Right forelimb (tissue), 1 donor: ENCODE results near the gene PTPN2.
A peak's percentile ranks its signal among the peaks of the same experiment; 100 is the strongest.
"Not testable (repeated sequence)": the region's sequence is repeated elsewhere in the genome, so short reads cannot be mapped to it uniquely, and the experiment has no call there.

Source experiments
- DNase-seq: peaks from one replicate; pipeline ENCODE4 v3.0.0-alpha.2; 2018

Gene PTPN2

DNA sequence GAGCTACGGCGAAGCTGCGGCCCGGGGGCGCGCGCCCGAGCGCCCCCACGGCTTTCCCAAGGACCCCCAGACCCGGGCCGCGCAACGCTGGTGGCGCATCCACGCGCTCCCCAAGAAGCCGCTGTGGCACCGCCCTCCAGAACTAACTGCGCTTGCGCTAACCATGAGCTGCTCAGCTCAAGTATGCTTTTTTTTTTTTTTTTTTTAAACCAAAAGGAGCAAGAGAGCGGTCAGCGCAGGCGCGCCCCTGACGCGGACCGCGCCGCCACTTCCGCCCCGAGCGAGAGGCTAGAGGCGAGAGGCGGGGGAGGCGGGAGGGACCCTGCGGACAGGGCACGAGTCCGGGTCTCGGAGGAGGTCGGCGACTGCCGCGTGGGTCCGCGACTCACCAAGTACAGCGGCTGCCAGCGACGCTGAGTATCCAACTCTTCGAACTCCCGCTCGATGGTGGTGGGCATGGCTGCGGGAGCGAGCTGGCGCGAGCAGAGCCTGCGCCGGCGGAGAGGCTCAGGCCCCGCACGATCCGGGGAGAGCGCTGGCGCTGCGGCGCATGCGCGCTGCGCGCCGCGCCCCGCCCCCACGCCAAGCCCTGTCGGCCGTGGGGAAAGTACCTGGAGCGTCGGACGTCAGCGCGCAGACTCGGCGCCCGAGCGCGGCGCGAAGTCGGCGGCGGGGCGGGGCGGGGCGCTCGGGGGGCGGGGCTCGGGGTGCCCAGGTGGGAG, at the start of gene PTPN2:
Gene PTPN2 (minus strand): TSS at position 554 of the 722 bp plus-strand sequence. CDS start 96 bp downstream, at position 458.
- peak; percentile 93 for DNase-seq

GRCh38 chr18:12933327-12933726, 49.3 kb upstream of the PTPN2 start:
- DNase-seq = no peak

GRCh38 chr18:12930908-12931307, 46.9 kb upstream of the PTPN2 start:
- DNase-seq = no peak

GRCh38 chr18:12930376-12930775, 46.3 kb upstream of the PTPN2 start:
- DNase-seq = no peak

DNA sequence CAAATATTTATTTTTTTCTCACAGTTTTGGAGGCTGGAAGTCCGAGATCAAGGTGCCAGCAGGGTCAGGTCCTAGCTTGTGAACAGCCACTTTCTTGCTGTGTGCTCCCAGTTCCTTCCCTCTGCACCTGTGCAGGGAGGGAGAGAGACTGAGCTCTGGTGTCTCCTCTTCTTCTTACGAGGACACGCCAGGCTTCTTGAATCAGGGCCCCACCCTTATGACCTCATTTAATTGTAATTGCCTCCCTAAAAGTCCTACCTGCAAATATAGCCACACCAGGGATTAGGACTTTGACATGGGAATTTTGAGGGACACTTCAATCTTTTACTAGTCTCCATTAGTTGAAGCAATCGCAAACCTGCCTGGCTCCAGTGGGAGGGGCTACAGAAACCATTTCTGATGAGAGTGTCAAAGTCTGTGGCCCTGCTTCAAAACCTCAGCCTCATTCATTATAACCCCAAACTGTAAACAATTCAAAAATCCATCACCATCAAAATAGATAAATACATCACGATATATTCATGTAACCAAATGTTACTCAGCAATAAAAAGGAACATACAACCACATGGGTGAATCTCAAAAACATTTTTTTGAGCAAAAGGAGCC, 45.5 kb upstream of the PTPN2 start:
- no peak for DNase-seq

GRCh38 chr18:12928641-12929040, 44.6 kb upstream of the PTPN2 start:
- no peak for DNase-seq

DNA sequence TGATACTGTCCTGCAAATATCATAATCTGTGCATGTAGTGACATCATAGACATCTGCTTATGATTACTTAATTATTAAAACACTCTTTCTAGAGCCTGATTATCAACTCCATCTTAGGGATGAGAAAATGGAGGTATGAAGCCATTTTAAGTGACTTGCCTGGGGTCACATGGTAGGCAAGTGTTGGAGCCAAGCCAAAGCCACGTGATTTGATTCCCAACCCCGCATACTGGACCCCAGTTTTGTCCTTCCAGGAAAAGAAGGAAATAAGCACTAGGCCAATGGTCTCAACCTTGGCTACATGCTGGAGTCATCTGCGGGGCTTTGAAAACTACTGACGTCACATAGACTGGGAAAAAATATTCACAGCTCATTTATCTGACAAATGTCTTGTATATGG, 44.2 kb upstream of the PTPN2 start:
- DNase-seq = no peak

DNA sequence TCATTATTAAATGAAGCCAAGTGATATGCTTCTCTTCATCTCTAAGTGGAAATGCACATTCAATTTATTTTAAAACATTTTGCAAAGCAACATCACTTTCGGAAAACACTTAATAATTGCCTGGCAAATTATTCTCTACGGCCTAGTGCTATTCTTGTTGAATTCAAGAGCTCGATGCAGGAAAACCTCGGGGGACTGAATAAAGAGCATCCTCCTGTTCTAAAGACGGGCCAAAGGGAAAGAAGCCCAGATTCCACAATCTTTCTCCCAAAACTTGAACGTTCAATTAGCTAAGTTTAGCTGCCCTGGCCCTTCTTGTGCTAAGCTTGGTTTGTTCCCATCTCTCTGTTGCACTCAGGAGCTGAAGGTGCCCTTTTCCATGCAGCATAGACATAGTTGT, 40.6 kb upstream of the PTPN2 start:
- DNase-seq = no peak

GRCh38 chr18:12922266-12922665, 38.2 kb upstream of the PTPN2 start:
- DNase-seq = no peak

DNA sequence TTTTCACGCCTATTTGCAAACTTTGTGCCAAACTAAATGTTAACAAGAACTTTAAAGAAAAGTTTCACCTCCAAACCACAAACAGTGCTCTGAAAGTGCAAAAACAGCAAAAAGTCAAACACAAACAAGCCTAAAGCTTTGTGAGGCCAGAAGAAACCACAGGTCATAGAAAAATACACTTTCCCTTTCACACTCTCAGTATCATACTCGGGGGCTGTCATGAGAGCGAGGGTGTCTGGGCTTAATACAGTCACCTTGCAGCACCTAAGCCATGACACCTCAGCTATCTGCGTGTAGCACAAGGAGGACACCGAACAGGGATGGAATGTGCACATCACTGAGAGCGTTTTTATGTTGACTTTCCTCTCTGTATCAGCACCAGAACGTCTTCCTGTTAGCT, 37.1 kb upstream of the PTPN2 start:
- no peak for DNase-seq

GRCh38 chr18:12911929-12912703, 28.1 kb upstream of the PTPN2 start:
- DNase-seq = no peak

GRCh38 chr18:12911025-12911928, 27.2 kb upstream of the PTPN2 start:
- DNase-seq = peak; percentile 57

DNA sequence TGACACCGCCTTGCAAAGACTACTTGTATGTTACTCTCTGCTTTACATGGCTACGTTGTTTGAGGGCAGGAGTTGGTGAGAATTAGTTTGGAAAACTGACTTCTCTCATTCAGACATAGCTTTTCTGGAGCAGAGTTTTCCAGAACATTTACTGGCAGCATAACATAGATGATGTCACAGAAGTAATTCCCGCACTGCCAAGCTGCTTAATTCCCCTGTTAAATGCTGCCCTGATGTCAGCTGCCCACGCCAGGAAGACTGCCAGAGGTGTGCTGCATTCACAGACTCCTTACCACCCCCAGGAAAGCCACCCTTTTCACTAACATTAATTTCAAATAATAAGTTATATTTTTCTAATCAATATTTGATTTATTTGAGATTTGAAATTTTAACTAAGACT, 24.7 kb upstream of the PTPN2 start:
- no peak for DNase-seq

GRCh38 chr18:12907258-12907925, 23.4 kb upstream of the PTPN2 start:
- no peak for DNase-seq

DNA sequence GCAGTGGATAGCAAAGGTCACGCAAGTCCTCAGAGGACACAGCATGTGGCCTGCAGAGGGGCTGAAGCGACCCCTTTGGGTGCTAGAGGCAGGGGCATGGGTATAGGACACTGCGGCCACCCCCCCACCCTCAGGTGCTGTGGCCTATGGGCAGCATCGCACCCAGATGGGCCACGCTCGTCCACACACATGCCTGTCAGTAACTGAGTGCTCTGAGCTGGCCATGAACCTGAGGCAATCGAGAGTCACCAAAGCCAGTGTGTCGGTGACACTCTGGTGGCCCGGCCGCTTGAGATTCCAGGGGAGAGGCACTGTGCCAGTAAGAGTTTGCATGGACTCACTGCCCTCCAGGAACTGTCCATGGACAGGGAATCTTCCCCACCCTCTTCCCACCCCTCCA, 22.7 kb upstream of the PTPN2 start:
- DNase-seq = no peak

- DNase-seq = no peak
These were observed 22.1 kb upstream of the PTPN2 start for GRCh38 chr18:12906119-12906518.

GRCh38 chr18:12904012-12904516, 20.0 kb upstream of the PTPN2 start:
- DNase-seq = peak; percentile 54

DNA sequence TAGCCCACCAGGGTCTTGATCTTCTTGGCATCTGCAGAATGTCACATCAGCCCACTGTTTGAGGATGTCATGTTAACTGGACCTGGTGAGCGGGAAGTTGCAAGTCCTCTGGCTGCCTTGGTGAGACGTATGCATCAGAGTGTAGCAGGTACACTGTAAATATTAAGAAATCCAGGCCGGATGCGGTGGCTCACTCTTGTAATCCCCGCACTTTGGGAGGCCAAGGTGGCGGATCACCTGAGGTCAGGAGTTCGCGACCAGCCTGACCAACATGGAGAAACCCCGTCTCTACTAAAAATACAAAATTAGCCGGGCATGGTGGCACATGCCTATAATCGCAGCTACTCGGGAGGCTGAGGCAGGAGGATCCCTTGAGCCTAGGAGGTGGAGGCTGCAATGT, 17.2 kb upstream of the PTPN2 start:
- DNase-seq = not testable (repeated sequence)

GRCh38 chr18:12896784-12897333, 12.8 kb upstream of the PTPN2 start:
- not testable (repeated sequence) for DNase-seq

DNA sequence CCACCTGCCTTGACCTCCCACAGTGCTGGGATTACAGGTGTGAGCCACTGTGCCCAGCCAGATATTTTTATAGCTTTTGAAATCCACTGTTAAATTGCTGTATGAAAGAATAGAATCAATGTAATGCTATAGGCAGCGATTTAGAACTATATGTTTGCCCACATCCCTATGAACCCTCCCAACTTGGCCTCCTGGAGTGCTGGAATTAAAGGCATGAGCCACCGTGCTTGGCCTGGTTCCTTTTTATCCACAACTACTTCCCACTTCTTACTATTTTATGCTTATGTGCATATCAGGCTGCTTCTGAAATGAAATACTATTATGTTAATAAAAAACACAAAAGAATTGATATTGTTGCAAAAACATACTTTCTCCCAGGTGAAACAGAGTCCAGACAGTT, 11.6 kb upstream of the PTPN2 start:
- no peak for DNase-seq

GRCh38 chr18:12895014-12895413, 11.0 kb upstream of the PTPN2 start:
- DNase-seq = no peak

- no peak for DNase-seq
These were observed 7.5 kb upstream of the PTPN2 start for GRCh38 chr18:12891561-12891960.
